NCI-H226 (cell line): Measurements from ENCODE around the gene SLC17A5.
A peak's percentile ranks its signal among the peaks of the same experiment; 100 is the strongest.
"Not testable (repeated sequence)": the region's sequence is repeated elsewhere in the genome, so short reads cannot be mapped to it uniquely, and the experiment has no call there.

ENCODE experiments used
- DNase-seq: peaks from one replicate; pipeline ENCODE4 v3.0.0-alpha.2; 2015

The SLC17A5 gene

DNA sequence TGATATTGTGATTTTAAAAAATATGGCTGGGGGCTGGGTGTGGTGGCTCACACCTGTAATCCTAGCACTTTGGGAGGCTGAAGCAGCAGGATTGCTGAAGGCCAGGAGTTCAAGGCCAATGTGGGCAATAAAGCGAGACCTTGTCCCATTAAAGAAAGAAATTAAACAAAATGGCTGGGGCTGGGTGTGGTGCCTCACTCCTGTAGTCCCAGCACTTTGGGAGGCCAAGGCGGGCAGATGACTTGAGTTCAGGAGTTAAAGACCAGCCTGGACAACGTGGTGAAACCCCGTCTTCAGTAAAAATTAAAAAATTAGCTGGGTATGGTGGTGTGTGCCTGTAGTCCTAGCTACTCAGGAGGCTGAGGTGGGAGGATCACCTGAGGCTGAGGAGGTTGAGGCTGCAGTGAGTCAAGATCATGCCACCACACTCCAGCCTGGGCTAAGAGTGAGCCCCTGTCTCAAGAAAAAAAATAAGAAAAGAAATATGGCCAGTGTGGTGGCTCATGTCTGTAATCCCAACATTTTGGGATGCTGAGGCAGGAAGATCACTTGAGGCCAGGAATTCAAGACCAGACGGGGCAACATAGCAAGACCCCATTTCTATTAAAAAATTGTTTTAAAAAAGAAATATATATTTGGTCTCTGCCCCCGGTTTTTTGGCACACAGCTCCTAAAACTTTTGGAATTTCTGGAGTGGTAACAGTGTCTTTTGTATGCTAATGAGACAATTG, 39.8 kb downstream of the SLC17A5 start:
- no peak for DNase-seq

DNA sequence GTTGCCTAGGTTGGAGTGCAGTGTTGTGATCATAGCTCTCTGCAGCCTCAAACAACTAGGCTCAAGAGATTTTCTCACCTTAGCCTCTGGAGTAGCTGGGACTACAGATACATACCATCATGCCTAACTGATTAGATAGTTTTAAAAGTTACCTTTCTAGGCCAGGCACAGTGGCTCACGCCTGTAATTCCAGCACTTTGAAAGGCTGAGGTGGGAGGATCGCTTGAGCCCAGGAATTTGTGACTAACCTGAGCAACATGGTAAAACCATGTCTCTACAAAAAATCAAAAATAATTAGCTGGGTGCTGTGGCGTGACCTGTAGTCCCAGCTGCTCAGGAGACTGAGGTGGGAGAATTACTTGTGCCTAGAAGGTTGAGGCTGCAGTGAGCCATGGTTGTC, 41.2 kb downstream of the SLC17A5 start:
- DNase-seq = peak; percentile 49

DNA sequence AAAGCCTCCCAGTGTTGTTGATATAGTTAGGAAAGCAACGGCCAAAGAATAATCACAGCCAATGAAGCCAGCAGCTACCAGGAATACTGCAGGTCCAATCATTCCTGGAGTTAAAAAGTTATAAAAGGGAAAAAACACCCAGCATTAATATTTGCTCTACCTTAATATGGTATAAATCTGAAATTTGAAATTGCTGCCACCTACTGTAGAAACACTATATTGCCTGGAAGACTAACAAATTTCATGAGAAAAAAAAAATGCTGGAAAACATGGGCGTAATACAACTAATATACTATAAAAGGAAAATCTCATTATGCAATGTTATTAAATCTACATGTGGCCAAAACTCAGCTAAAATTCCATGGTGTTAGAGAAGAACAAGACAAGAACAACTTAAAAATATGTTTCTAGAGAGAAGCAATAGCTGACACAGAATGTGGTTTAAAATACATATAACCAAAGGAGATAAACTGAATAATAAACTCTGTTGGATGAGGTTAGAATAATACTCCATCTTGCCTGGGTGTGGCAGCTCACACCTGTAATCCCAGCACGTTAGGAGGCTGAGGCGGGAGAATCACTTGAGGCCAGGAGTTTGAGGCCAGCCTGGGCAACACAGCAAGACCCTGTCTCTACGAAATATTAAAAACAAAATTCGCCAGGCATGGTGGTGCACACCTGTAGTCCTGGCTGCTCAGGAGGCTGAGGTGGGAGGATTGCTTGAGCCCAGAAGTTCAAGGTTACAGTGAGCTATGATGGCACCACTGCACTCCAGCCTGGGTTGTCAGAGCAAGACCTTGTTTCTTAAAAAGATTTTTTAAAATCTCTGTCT, 43.1 kb downstream of the SLC17A5 start:
- DNase-seq = peak; percentile 28

DNA sequence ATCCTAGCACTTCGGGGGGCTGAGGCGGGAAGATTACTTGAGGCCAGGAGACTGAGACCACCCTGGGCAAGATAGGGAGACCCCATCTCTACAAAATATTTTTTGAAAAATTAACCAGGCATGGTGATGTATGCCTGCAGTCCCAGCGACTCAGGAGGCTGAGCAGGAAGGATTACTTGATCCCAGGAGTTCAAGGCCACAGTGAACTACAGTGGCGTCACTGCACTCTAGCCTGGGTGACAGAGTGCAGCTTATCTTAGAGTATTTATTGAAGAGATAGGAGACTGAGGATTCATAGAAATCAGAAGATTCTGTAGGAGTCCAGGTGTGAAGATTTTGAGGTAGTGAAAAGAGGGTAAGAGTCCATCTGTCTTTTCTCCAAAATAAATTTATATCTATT, 45.0 kb downstream of the SLC17A5 start:
- DNase-seq = no peak

DNA sequence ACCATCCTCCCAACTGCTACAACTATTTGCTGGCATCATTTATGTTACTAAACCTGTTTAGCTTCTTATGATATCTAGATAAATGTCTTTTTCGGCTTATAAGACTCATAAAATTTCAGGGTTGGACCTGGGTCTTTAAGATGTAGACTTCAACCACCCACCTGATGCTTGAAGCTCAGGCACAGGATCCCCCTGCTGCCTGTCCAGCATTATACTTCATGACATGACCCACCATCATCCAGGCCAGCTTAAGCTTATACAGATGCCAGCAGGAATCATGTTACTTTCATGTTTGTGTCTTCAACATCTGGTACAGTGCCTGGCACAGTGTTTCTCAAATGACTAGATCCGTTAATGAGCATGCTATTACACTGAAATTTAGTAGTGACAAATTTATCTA, 47.4 kb downstream of the SLC17A5 start:
- DNase-seq = no peak

DNA sequence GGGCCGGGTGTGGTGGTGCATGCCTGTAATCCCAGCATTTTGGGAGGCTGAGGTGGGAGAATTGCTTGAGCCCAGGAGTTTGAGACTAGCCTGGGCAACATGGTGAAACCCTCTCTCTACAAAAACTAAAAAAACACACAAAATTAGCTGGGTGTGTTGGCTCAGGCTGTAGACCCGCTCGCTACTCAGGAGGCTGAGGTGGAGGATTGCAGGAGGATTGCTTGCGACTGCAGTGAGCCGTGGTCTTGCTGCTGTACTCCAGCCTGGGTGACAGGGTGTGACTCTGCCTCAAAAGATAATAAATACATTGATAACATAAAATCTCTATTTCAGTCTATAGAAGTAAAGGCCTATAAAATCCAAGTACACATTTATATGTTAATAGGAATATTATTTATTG, 49.3 kb downstream of the SLC17A5 start:
- DNase-seq = no peak

DNA sequence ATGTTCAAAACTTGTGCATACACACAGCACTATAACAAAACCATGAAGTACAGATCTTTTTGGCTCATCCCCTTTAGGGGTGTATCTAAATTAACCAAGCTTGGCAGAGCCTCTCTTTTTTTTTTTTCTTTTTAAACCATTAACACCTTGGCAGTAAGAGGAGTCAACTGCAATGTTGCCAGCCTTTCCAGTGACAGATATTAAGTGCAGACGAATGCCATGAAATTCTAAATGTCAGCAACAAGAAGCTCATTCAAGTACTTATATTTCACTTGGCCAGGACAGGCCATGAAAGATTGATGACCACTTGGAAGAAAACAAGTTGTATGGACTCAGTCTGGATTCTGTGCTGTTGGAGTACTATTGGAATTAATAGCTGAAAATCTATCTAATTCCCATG, 49.8 kb downstream of the SLC17A5 start:
- DNase-seq = no peak

DNA sequence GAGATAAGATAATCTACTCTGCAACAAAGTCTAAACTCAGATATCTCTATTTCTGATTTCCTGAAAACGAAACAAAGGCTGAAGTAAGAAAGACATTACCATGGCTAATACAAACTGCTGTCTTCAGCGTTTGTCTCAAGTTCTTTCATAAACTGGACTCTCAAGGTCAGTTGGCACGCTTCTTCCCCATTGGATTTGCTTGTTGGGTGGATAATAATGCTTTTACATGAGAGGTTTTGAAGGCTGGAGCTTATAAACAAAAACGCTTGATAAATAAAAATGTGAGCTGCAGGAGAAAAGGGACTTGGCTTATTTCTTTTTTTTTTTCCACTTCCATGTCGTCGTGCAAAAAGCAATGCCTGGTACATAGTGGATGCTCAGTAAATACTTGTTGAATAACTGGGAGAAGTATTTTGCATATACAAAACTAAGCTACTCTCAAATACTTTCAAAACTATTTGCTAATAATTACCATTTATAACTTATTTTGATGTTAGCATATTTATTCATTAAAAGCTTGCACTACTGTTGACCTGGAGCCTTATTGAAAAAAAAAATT, 67.3 kb downstream of the SLC17A5 start:
- no peak for DNase-seq

DNA sequence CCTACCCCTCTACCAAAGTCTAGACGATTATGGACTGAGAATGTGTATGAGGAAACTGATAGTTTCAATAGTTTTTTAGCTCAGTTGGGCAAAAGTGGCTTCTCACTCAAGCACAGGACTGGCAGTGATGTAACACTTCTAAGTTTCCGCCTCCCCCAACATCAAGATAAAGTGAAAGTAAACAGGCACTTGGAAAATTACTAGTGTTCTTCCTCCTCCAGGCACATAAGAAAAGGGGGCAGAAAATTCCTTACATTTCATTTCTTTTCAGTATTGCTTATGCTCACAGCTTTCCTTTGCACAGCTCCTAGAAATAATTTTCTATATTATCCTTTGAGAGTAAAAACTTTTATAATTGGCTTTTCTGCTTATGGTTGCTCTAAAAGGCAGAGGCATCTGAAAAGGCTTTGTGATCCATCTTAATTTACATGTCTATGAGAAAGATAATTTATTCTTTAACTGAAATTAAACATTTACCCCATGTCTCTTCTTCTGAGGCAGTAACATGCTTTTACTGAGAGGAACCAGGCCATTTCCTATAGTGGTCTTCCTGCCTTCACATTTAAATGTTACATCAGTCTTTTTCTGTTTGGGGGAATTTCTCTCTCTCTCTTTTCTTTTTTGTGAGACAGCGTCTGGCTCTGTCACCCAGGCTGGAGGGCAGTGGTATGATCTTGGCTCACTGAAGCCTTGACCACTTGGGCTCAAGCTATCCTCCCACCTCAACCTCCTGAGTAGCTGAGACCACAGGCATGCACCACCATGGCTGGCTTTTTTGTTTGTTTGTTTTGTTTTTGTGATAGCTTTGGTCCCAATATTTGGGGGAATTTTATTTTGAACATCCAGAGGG, 68.0 kb downstream of the SLC17A5 start:
- DNase-seq = peak; percentile 82

DNA sequence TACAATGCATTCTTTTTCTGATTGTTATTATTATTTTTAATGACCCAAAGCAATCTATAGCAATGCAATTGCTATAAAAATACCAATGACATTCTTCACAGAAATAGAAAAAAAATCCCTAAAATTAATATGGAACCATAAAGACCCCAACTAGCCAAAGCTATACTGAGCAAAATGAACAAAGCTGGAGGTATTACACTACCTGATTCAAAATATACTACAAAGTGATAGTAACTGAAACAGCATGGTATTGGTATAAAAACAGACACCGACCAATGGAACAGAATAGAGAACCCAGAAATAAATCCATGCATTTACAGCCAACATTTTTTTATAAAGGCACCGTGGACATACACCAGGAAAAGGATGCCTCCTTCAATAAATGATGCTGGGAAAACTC, 72.5 kb downstream of the SLC17A5 start:
- DNase-seq = no peak

DNA sequence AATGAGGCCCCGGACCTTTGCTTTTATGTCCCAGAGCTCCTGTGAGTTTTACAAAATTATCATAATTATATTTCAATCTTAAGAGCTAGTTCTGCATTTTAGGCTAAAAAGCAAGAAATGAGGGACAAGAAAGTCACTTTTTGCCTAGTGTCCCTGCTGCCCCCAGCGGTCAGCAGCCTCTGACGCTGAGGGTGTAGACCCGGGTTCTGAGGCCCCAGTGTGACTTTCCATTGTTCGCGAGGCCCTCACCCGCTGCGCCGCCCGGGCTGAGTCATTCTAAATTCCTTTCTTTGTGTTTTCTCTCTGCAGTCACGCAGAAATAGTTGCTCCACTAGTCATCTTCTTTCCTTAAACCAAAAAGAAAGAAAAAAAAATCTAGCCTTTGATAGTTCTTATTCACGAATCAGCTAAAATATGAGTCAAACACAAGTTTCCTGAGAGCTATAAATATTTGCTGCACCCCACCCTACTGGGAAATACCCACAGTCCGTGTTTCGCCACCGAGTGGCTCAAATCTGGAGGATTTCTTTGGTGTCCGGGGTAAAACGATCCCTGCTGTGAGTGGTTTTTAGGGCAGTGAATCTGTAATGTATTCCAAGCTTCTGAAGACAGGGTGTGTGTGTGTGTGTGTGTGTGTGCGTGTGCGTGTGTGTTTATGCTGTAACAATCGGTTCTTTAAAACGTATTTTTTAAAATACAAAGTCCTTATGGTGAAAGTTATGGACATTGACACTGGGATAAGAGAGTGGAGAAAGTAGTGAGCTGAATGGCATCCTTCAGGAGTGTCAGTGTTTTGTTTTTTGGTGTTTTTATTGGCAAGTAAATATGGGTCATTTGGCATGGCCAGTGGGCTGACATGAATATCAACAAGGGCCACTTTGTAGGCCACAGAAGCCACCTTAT, 73.3 kb downstream of the SLC17A5 start:
- peak; percentile 97 for DNase-seq

DNA sequence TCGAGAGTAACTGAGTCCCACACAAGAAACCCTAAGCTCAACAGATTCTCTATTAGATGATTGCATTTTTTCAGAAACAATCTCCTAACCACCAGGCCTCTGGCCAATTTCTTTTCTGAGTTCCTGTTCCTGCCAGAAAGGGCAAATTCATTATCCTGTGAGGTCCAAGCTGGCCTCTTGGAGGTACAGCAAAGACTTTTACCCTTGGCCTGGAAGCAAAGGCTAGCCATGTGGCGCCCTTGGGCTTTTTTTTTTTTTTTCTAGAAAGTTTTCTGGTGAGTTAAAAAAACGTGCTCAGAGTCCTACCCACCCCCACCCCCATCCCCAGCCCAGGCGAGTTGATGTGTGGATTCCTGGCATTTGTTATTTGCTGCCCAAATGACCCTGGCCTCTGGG, 73.9 kb downstream of the SLC17A5 start:
- DNase-seq = peak; percentile 86

DNA sequence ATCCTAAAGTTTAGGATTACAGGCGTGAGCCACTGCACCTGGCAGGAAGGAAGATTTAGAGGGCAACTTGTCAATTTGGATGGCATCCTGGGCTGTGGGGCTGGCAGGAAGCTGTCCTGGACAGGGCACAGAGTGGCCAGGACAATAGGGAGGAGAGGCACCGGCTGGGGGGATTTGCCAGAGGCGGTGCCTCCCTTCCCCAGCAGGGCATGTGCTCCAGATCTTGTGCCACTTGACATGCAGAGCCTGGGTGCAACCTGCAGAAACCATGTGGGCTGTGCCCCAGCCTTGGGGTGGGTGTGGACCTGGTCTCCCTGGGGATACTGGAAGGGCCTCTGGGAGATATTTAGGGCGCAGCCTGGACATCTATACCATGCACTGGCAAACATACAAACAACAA, 74.4 kb downstream of the SLC17A5 start:
- peak; percentile 8 for DNase-seq

DNA sequence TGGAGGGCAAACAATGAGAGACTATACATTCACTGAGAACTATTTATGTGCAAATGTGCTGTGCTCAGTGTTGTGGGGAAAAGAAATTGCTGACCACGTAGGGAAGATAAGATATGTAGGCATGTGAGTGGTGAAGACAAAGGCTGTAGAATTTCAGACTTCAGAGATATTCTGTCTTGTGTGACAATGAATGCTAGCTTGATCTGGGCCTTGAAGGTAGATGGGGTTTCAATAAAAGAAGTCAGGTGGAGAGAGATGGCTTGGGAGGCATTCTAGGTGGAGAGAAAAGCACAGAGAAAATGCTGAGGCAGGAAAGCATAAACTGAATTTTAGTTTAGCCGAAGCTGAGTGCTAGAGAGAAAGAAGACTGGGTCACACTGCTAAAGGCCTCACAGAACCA, 76.1 kb downstream of the SLC17A5 start:
- peak; percentile 24 for DNase-seq

DNA sequence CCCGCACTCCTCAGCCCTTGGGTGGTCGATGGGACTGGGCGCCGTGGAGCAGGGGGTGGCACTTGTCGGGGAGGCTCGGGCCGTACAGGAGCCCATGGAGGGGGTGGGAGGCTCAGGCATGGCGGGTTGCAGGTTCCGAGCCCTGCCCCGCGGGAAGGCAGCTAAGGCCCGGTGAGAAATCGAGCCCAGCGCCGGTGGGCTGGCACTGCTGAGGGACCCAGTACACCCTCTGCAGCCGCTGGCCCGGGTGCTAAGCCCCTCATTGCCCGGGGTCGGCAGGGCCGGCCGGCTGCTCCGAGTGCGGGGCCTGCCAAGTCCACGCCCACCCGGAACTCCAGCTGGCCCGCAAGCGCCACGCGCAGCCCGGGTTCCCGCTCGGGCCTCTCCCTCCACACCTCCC, 81.3 kb downstream of the SLC17A5 start:
- not testable (repeated sequence) for DNase-seq

DNA sequence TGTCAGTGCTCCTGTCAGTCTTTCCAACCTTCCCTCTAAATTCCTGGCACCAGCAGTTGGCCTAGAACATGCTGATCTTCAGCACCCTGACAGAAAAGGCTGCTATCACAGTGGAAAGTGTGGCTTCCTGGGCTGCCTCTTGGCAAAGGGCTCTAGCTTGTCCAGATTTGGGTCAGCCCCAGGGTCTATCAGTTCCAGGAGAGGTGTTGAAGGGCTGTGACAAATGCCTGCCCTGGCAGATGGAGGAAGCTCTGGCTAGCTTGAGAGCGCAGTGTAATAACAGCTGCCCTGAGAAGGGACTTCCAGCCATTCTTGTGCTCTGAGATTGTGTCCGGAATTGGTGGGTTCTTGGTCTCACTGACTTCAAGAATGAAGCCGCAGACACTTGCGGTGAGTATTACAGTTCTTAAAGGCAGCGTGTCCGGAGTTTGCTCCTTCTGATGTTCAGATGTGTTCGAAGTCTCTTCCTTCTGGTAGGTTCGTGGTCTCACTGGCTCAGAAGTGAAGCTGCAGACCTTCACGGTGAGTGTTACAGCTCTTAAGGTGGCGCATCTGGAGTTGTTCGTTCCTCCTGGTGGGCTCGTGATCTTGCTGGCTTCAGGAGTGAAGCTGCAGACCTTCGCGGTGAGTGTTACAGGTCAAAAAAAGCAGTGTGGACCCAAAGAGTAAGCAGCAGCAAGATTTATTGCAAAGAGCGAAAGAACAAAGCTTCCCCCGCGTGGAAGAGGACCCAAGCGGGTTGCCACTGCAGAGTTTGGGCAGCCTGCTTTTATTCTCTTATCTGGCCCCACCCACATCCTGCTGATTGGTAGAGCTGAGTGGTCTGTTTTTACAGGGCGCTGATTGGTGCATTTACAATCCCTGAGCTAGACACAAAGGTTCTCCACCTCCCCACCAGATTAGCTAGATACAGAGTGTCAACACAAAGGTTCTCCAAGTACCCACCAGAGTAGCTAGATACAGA, 82.3 kb downstream of the SLC17A5 start:
- not testable (repeated sequence) for DNase-seq

DNA sequence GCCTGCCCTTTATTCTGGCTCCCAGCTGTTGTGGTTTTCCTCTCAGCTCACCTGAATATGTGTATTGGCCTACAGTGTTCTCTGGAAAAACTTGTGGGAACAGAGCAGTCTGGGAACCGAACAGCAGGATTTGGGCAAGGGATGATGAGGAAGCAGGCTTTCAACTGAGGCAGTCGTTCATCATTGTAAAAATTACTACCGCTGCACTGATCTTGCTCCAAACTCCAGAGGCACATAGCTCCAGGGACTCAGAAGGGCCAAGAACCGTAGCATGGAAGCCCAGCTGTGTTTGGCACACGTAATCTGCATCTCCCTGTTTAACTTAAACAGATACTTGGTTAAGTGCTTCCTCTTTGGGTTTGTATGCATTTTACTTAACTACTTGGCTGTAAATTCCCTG, 84.7 kb downstream of the SLC17A5 start:
- DNase-seq = no peak

DNA sequence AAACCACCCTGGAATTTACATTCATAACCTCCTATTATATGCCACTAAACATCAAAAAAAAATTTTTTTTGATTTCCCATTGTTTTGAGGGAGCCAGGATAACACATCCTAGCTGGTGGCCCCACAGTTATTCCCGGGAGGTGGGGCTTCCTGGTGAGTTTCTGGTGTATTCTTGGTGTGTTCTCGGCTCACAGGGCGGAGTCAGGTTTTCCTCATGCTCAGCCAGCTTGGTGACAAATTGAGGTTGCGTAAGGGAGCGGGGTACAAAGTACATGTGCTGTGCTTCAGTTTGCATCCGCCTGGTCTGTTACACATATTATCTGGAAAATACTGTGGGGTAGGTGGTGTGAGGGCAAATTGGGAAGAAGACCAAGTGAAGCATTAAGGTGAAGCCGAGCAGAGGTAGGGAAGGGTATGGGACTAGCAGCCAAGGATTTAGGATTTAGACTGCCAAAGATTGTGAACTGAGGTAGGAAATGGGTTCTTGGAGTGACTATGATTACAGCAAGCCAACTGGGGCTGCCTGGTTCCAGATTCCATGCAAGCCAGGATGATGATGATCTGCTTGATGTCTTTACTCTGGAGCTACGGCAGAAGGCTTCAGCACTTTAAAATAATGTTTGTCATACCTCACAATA, 86.7 kb downstream of the SLC17A5 start:
- DNase-seq = no peak

DNA sequence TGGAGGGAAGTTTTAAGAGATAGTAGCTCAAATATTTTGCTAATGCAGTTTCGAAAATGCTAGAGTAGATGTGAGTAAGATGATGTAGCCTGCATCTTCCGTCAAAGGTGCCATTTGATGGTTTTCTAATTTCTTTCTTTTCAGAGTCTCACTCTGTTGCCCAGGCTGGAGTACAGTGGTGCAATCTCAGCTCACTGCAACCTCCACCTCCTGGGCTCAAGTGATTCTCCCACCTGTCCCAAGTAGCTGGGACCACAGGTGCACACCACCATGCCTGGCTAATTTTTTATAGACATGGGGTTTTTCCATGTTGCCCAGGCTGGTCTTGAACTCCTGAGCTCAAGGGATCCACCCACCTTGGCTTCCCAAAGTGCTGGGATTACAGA, 87.3 kb downstream of the SLC17A5 start:
- not testable (repeated sequence) for DNase-seq

DNA sequence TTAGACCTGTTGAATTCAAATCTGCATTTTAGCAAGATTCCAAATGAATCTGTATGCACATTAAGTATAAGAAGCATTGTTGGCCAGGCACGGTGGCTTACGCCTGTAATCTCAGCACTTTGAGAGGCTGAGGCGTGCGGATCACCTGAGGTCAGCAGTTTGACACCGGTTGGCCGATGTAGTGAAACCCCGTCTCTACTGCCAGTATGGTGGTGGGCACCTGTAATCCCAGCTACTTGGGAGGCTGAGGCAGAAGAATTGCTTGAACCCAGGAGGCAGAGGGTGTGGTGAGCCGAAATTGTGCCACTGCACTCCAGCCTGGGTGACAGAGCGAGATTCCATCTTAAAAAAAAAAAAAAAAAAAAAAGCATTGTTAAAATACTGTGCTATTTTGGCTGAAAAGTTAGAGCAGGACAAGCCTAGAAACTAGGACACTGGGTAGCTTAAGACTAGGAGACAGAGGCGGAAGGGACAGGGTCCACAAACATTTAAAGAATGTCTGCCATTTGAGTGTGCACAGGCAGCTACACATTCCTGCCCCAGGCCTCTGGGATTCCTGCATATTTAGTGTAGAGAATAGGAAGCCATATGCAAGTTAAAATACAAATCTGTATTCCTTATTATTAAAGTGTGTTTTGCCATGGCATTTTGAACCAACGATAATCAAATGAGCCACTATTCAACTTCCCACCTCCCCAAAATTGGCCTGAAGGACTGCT, 87.9 kb downstream of the SLC17A5 start:
- no peak for DNase-seq
